ENCODE results near the gene SLC25A42.

GRCh38 chr19:19049406-19049805, 14.4 kb upstream of the SLC25A42 start:
- TF ChIP-seq GATA2 (IDR thresholded peaks at IDR 0.05; ENCODE audit: insufficient read depth, insufficient read length, low read depth, low read length) (no peak), CTCF (IDR thresholded peaks at IDR 0.05; ENCODE audit: extremely low read depth in 1 of 2, insufficient read depth in 1 of 2, low read depth in 1 of 2, low read length in 2 of 2) (no peak), EZH2 (IDR thresholded peaks at IDR 0.05; ENCODE audit: borderline replicate concordance, low read depth, low read length, severe bottlenecking) (no peak), MYC (IDR thresholded peaks at IDR 0.05; ENCODE audit: low read depth, low read length) (no peak), POLR2A (IDR thresholded peaks at IDR 0.05; ENCODE audit: low read depth, low read length) (no peak)
